ENCODE results near the gene BSCL2. TPM values are rescaled to one million over a fixed set of nuclear protein-coding genes. Genes with fewer than 3 reads are reported as not detected.

BSCL2 gene
- total RNA-seq, 1 experiment from 2014 or later, result 97.2 TPM

GRCh38 chr11:62664405-62665074 lies 42.7 kb downstream of the BSCL2 start:
- H3K27ac Mint-ChIP-seq, result peak overlapping the region; percentile 95
- peaks cover 30% of the 10 kb centered on the region for H3K36me3 Mint-ChIP-seq
- peaks cover 16% of the 10 kb centered on the region for H3K4me1 Mint-ChIP-seq

GRCh38 chr11:62656796-62657429 lies 50.3 kb downstream of the BSCL2 start:
- no peak for ATAC-seq
- H3K9me3 Mint-ChIP-seq, result no peaks in the 10 kb centered on the region
- H3K4me3 Mint-ChIP-seq, result no peak overlapping the region
- H3K27ac Mint-ChIP-seq, result no peak overlapping the region
- ChIA-PET POLR2A (interaction anchor here (0.6 to 2.5 kb wide), 4 partner anchors 8 to 43 kb away, joined by 3 to 13 read pairs (median 4); partner anchors contain the start of genes C11orf98, CSKMT and UQCC3), CTCF (interaction anchor here (1.0 kb wide), 1 partner anchor 38 kb away, joined by 4 read pairs; no protein-coding TSS in a partner anchor)
- no peaks in the 10 kb centered on the region for H3K36me3 Mint-ChIP-seq
- H3K4me1 Mint-ChIP-seq, result peaks cover 8% of the 10 kb centered on the region
- no peaks in the 10 kb centered on the region for H3K27me3 Mint-ChIP-seq (ENCODE audit: low read depth)
- TF ChIP-seq FOXJ3 (CRISPR knock-in tag; IDR thresholded peaks at IDR 0.05; ENCODE audit: borderline replicate concordance), result no peak
- TF ChIP-seq STAT6 (CRISPR knock-in tag; conservative IDR thresholded peaks at IDR 0.05; ENCODE audit: low read depth), result no peak
- TF ChIP-seq MAX (CRISPR knock-in tag; IDR thresholded peaks at IDR 0.05), result no peak
- TF ChIP-seq NR3C1 (CRISPR knock-in tag; conservative IDR thresholded peaks at IDR 0.05; ENCODE audit: low read depth), result no peak
- no peak for TF ChIP-seq ATF2 (CRISPR knock-in tag; IDR thresholded peaks at IDR 0.05; ENCODE audit: borderline replicate concordance, low read depth)
- TF ChIP-seq ZNF317 (CRISPR knock-in tag; IDR thresholded peaks at IDR 0.05; ENCODE audit: borderline replicate concordance, low read depth), result no peak
- TF ChIP-seq HMGXB4 (CRISPR knock-in tag; IDR thresholded peaks at IDR 0.05), result no peak
- TF ChIP-seq SP1 (CRISPR knock-in tag; conservative IDR thresholded peaks at IDR 0.05), result no peak
- DNase-seq (ENCODE audit: low spot score), result no peak

More at GRCh38 chr11:62664405-62665074, 42.7 kb downstream of the BSCL2 start:
- H3K9me3 Mint-ChIP-seq, result no peaks in the 10 kb centered on the region
- H3K4me3 Mint-ChIP-seq, result peak overlapping the region; percentile 97
- H3K27me3 Mint-ChIP-seq (ENCODE audit: low read depth), result no peaks in the 10 kb centered on the region
- TF ChIP-seq NFATC4 (CRISPR knock-in tag; IDR thresholded peaks at IDR 0.05), result no peak
- TF ChIP-seq, protein P1, sequence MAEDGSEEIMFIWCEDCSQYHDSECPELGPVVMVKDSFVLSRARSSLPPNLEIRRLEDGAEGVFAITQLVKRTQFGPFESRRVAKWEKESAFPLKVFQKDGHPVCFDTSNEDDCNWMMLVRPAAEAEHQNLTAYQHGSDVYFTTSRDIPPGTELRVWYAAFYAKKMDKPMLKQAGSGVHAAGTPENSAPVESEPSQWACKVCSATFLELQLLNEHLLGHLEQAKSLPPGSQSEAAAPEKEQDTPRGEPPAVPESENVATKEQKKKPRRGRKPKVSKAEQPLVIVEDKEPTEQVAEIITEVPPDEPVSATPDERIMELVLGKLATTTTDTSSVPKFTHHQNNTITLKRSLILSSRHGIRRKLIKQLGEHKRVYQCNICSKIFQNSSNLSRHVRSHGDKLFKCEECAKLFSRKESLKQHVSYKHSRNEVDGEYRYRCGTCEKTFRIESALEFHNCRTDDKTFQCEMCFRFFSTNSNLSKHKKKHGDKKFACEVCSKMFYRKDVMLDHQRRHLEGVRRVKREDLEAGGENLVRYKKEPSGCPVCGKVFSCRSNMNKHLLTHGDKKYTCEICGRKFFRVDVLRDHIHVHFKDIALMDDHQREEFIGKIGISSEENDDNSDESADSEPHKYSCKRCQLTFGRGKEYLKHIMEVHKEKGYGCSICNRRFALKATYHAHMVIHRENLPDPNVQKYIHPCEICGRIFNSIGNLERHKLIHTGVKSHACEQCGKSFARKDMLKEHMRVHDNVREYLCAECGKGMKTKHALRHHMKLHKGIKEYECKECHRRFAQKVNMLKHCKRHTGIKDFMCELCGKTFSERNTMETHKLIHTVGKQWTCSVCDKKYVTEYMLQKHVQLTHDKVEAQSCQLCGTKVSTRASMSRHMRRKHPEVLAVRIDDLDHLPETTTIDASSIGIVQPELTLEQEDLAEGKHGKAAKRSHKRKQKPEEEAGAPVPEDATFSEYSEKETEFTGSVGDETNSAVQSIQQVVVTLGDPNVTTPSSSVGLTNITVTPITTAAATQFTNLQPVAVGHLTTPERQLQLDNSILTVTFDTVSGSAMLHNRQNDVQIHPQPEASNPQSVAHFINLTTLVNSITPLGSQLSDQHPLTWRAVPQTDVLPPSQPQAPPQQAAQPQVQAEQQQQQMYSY (CRISPR knock-in tag; IDR thresholded peaks at IDR 0.05), result peak; percentile 90
- DNase-seq (ENCODE audit: low spot score) (peak; percentile 60), ATAC-seq (peak; percentile 29)
- ChIA-PET CTCF (interaction anchor here (0.7 to 2.2 kb wide), 18 partner anchors 11 to 270 kb away, joined by 3 to 10 read pairs (median 5); partner anchors contain the start of genes B3GAT3, BSCL2, EML3 and GANAB), POLR2A (interaction anchor here (0.8 to 3.2 kb wide), 33 partner anchors 8 to 191 kb away, joined by 3 to 42 read pairs (median 7); partner anchors contain the start of genes B3GAT3, BSCL2, EEF1G and GANAB)
